ENCODE measurements around the gene NDUFAB1. TPM values are rescaled to one million over a fixed set of nuclear protein-coding genes. Genes with fewer than 3 reads are reported as not detected.

The NDUFAB1 gene
- total and polyA plus RNA-seq, 7 donors = 101 to 398 (median 179) TPM

- Histone ChIP-seq H3K27ac (no peak overlapping the region), H3K27me3 (no peaks in the 10 kb centered on the region), H3K36me3 (peaks cover 34 to 83% (median 62%) of the 10 kb centered on the region in 4 donors), H3K4me1 (peaks cover 0 to 36% (median 21%) of the 10 kb centered on the region in 4 donors), H3K9me3 (no peaks in the 10 kb centered on the region), H3K4me3 (no peak overlapping the region)
- TF ChIP-seq, protein P1, sequence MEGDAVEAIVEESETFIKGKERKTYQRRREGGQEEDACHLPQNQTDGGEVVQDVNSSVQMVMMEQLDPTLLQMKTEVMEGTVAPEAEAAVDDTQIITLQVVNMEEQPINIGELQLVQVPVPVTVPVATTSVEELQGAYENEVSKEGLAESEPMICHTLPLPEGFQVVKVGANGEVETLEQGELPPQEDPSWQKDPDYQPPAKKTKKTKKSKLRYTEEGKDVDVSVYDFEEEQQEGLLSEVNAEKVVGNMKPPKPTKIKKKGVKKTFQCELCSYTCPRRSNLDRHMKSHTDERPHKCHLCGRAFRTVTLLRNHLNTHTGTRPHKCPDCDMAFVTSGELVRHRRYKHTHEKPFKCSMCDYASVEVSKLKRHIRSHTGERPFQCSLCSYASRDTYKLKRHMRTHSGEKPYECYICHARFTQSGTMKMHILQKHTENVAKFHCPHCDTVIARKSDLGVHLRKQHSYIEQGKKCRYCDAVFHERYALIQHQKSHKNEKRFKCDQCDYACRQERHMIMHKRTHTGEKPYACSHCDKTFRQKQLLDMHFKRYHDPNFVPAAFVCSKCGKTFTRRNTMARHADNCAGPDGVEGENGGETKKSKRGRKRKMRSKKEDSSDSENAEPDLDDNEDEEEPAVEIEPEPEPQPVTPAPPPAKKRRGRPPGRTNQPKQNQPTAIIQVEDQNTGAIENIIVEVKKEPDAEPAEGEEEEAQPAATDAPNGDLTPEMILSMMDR (IDR thresholded peaks at IDR 0.05) = no peak
- TF ChIP-seq EP300 (IDR thresholded peaks at IDR 0.05) (no peak), POLR2AphosphoS5 (IDR thresholded peaks at IDR 0.05) (no peak), POLR2A (IDR thresholded peaks at IDR 0.05) (no peak)
- WGBS, 2 donors = 96% methylated on average over 13 of the region's 13 CpGs
- intact Hi-C loops (cut with DNase I) = no loop called here
- DNase-seq = no peak
Measured at GRCh38 chr16:23562505-23562904, 33.6 kb downstream of the NDUFAB1 start.

DNA sequence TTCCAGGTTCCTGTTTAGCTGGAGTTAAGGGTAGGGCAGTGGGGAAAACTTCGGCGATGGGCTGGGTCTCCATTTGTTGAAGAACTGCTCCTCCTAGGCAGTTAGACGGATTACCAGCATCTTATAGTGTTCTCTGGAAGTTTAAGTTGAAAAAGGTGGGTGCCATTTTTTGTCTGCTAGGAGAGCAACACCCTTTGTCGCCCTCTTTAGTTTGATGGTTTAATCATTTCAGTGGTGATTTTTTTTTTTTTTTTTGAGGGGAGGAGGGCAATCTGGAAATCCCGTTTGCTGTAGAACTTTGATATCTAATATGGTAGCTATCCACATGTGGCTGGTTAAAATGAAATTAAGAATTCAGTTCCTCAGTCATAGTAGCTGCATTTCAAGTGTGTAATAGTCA lies 34.5 kb downstream of the NDUFAB1 start:
- DNase-seq = no peak
- Histone ChIP-seq H3K27me3 (no peaks in the 10 kb centered on the region), H3K4me1 (peaks cover 0 to 39% (median 25%) of the 10 kb centered on the region in 4 donors), H3K4me3 (no peak overlapping the region), H3K9me3 (no peaks in the 10 kb centered on the region), H3K27ac (no peak overlapping the region), H3K36me3 (peaks cover 27 to 74% (median 55%) of the 10 kb centered on the region in 4 donors)
- TF ChIP-seq, protein P1 (IDR thresholded peaks at IDR 0.05) = no peak
- TF ChIP-seq POLR2A (IDR thresholded peaks at IDR 0.05) (no peak), EP300 (IDR thresholded peaks at IDR 0.05) (no peak)
- WGBS, 2 donors = 83 to 84% methylated on average over 5 of the region's 5 CpGs
- intact Hi-C loops (cut with DNase I) = no loop called here

- peaks cover 0 to 45% (median 29%) of the 10 kb centered on the region in 4 donors for H3K4me1 ChIP-seq
- peak; percentile 67 for DNase-seq
- peak overlapping the region; percentile 84 to 96 (median 92) for H3K27ac ChIP-seq
- 1 to 3% methylated on average over 60 of the region's 60 CpGs for WGBS, 2 donors
- peak overlapping the region; percentile 81 to 93 (median 84) for H3K4me3 ChIP-seq
- H3K9me3 ChIP-seq = no peaks in the 10 kb centered on the region
- H3K36me3 ChIP-seq = peaks cover 11 to 40% (median 31%) of the 10 kb centered on the region in 4 donors
- intact Hi-C loops (cut with DNase I) = loop anchor here (1.0 to 5.0 kb wide), 3 partner anchors 38 to 106 kb away; partner anchors contain the start of genes COG7, GGA2 and NDUFAB1
- H3K27me3 ChIP-seq = no peaks in the 10 kb centered on the region
- TF ChIP-seq POLR2AphosphoS5 (IDR thresholded peaks at IDR 0.05) = peak in 1 of 4 donors; percentile 22
- no peak for TF ChIP-seq POLR2A (IDR thresholded peaks at IDR 0.05)
Measured at GRCh38 chr16:23557779-23558702, 38.1 kb downstream of the NDUFAB1 start.

GRCh38 chr16:23556881-23557778 lies 39.0 kb downstream of the NDUFAB1 start, which contains the start of the genes EARS2 and UBFD1:
TSS of gene EARS2 (minus strand) at chr16:23557350. CDS start at chr16:23557343, 7 bp downstream.
TSS of gene UBFD1 (plus strand) at chr16:23557727. CDS start at chr16:23557743, 16 bp downstream.
- peak; percentile 99 for DNase-seq
- Histone ChIP-seq H3K4me1 (peaks cover 0 to 45% (median 29%) of the 10 kb centered on the region in 4 donors), H3K27me3 (no peaks in the 10 kb centered on the region), H3K9me3 (no peaks in the 10 kb centered on the region), H3K27ac (peak within 1 kb of the TSS; percentile 84 to 96 (median 92)), H3K36me3 (peaks cover 6 to 40% (median 26%) of the 10 kb centered on the region in 4 donors), H3K4me3 (peak within 1 kb of the TSS; percentile 81 to 93 (median 84))
- TF ChIP-seq, protein P1 (IDR thresholded peaks at IDR 0.05) = peak; percentile 81 to 95 (median 91)
- TF ChIP-seq POLR2AphosphoS5 (IDR thresholded peaks at IDR 0.05) (peak; percentile 36 to 71 (median 63)), EP300 (IDR thresholded peaks at IDR 0.05) (peak in 1 of 4 donors; percentile 57), POLR2A (IDR thresholded peaks at IDR 0.05) (peak; percentile 7 to 28)
- intact Hi-C loops (cut with DNase I) = loop anchor here (1.0 to 5.0 kb wide), 3 partner anchors 39 to 105 kb away; partner anchors contain the start of genes COG7, GGA2 and NDUFAB1
- 1% methylated on average over 65 of the region's 65 CpGs for WGBS, 2 donors

Data from sigmoid colon (tissue), 7 donors.